ENCODE results near the gene SPAG17.

The SPAG17 gene

GRCh38 chr1:117967881-117968280, 217.1 kb downstream of the SPAG17 start:
- no peak overlapping the region for H3K4me3 ChIP-seq (ENCODE audit: low read depth, low read length)
- TF ChIP-seq CTCF (IDR thresholded peaks at IDR 0.05; ENCODE audit: low read depth, low read length, missing control alignments) = no peak
- DNase-seq (ENCODE audit: low read depth) = peak; percentile 79

GRCh38 chr1:117967477-117967876, 217.6 kb downstream of the SPAG17 start:
- peak; percentile 78 for DNase-seq (ENCODE audit: low read depth)
- peak; percentile 51 for TF ChIP-seq CTCF (IDR thresholded peaks at IDR 0.05; ENCODE audit: low read depth, low read length, missing control alignments)
- in situ Hi-C loops (cut with HindIII; ENCODE audit: low sequenced_read_pairs) = no loop called here
- H3K4me3 ChIP-seq (ENCODE audit: low read depth, low read length) = no peak overlapping the region

More at GRCh38 chr1:117967881-117968280, 217.1 kb downstream of the SPAG17 start:
- in situ Hi-C loops (cut with HindIII; ENCODE audit: low sequenced_read_pairs) = no loop called here

- no peak for DNase-seq (ENCODE audit: low read depth)
- TF ChIP-seq CTCF (IDR thresholded peaks at IDR 0.05; ENCODE audit: low read depth, low read length, missing control alignments) = no peak
- in situ Hi-C loops (cut with HindIII; ENCODE audit: low sequenced_read_pairs) = no loop called here
- no peak overlapping the region for H3K4me3 ChIP-seq (ENCODE audit: low read depth, low read length)
These were observed 220.6 kb downstream of the SPAG17 start for GRCh38 chr1:117964290-117965038.

GRCh38 chr1:117959364-117959763, 225.7 kb downstream of the SPAG17 start:
- no peak for TF ChIP-seq CTCF (IDR thresholded peaks at IDR 0.05; ENCODE audit: low read depth, low read length, missing control alignments)
- in situ Hi-C loops (cut with HindIII; ENCODE audit: low sequenced_read_pairs) = no loop called here
- peak; percentile 9 for DNase-seq (ENCODE audit: low read depth)
- no peak overlapping the region for H3K4me3 ChIP-seq (ENCODE audit: low read depth, low read length)

- in situ Hi-C loops (cut with HindIII; ENCODE audit: low sequenced_read_pairs) = no loop called here
- H3K4me3 ChIP-seq (ENCODE audit: low read depth, low read length) = no peak overlapping the region
- no peak for TF ChIP-seq CTCF (IDR thresholded peaks at IDR 0.05; ENCODE audit: low read depth, low read length, missing control alignments)
- no peak for DNase-seq (ENCODE audit: low read depth)
These were observed 232.6 kb downstream of the SPAG17 start for GRCh38 chr1:117952386-117952785.

- no peak overlapping the region for H3K4me3 ChIP-seq (ENCODE audit: low read depth, low read length)
- DNase-seq (ENCODE audit: low read depth) = no peak
- in situ Hi-C loops (cut with HindIII; ENCODE audit: low sequenced_read_pairs) = no loop called here
- no peak for TF ChIP-seq CTCF (IDR thresholded peaks at IDR 0.05; ENCODE audit: low read depth, low read length, missing control alignments)
These were observed 242.7 kb downstream of the SPAG17 start for GRCh38 chr1:117942293-117942692.
